Anterior cingulate cortex (tissue), 58 donors: Measurements from ENCODE around the gene RAPGEF6.
"Not testable (repeated sequence)": the region's sequence is repeated elsewhere in the genome, so short reads cannot be mapped to it uniquely, and the experiment has no call there.

Experiments
- DNase-seq, 58 donors: peaks; one replicate each; lab custom pipeline; 2025; lab: John Stamatoyannopoulos, UW

The RAPGEF6 gene

DNA sequence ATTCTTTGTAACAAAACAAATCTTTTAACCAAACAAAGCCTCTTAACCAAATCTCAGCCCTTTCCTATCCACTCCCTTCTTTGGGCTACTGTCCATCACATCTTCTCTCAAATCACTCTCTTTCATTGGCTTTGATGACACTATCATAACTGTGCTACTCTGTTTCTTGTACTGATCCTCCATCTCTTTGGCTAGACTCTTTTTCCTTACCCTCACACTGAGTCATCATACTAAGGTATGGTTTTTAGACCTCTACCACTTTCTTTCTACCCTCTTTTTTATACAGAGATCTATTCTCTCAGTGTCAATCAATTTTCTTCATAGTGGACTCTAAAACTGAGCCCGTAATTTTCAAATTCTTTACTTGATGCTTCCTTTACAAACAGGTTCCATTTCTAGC, 174.9 kb downstream of the RAPGEF6 start:
- no peak for DNase-seq

DNA sequence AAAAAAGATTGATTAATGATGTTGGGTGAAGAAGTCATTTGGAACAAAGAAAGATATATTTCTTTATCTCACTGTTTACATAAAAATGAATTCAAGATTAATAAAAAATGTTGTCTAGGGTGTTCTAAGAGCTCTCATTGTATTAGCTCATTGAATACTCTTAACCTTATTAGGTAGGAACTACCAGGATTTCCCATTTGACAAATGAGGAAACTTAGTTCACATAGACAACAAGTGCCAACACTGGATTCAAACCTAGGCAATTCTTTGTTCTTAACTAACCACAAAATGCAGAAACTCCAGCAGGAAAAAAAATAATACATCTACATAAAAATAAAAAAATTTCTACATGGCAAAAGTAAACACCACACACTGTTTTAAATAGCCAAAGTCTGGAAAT, 175.8 kb downstream of the RAPGEF6 start:
- no peak for DNase-seq

DNA sequence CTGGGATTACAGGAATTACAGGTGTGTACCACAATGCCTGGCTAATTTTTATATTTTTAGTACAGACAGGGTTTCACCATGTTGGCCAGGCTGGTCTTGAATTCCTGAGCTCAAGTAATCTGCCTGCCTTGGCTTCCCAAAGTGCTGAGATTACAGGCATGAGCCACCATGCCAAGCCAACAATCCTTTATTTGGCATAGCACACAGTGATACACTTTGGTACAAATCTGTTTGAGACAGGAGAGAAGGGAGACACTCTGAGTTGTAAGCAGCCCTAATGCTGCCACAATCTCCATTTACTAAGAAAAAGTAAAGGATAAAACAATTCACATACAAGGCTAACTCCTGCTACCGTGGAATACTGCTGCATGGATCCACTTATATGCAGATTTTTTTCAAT, 177.8 kb downstream of the RAPGEF6 start:
- DNase-seq = no peak

DNA sequence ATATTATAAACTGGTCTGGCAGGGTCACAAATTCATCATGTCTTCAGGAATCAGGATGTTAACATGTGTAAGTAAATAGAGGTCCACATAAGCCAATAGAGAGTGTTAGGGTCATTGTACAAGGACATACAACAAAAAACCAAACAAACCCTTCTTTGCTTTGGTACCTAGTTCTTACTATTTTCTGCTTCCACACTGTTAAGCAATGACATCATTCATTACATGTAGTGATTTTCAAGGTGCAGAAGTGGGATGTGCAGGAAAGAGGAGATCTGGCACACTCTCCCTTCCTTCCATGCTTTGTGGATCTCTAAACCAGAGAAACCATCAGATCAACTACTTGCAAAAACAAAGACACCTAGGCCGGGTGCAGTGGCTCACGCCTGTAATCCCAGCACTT, 184.1 kb downstream of the RAPGEF6 start:
- no peak for DNase-seq

DNA sequence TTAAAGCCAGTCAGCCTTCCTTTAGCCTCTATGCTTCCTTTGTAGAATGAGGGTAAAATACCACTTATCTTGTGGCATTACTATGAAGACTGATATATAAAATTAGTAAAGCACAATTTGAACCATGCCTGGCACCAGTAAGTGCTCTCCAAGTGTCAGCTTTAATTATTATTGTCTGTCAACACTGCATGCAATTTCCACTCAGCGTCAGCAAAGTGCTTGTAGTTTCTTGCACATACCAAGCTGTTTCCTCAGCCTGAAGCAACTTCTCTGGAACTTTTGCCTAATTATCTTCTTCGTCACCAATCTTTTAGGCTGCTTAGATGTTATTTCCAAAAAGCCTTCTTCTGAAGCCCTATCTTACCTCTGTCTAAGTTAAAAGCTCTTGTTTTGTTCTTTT, 193.8 kb downstream of the RAPGEF6 start:
- DNase-seq = no peak

DNA sequence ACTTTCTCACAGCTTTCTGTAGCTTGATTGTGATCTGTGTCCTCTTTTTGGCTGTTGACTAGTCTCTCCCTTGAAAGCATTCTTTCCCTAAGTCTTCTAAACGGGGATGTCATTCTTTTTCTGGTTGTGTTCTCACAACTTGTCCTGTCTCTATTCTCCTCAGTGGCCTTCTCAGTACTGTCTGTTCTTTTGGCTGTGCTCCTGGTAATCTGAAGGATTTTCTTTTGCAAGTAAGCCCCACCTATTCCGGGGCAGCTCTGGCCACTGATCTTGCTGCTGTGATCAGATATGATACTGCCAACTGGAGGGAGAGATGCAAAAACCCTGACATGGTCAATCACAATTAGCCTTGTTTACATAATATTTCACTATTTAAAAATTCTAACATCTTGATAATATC, 198.9 kb downstream of the RAPGEF6 start:
- DNase-seq = peak in 4 of 58 donors; percentile 8 to 55 (median 22)

DNA sequence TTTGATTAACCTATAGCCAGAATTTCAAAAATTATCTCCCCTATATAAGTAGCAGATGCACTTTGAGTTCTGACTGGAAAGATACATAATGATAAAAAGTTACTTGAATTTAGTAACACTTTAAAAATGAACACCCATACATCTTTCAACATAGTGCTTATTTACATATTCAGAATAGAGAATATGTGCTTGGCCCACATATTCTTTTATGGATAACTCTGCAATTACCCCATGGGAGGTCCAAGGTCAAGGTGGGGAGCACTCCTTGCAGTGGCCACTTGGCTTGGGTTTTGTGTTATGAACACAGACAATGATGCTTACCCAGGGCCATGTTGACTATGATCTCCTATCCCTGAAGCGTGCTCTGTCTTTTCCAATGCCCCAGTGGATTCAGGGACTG, 201.9 kb downstream of the RAPGEF6 start:
- DNase-seq = no peak

DNA sequence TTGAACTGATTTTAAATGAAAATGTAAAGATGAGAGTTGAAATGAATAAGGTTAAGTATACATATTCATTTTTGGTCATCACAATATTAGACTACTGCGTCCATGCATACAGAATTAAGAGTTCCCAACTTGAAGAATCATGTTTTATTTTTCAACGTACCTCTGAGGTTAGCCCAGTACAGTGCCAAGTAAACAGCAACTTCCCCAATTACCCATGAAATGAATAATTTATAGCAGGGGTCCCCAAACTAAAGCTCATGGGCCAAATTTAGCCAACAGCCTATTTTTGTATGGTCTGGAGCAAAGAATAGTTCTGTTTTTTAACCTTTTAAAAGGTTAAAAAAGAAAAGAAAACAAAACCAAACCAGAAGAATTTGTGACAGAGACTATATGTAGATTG, 203.2 kb downstream of the RAPGEF6 start:
- no peak for DNase-seq

DNA sequence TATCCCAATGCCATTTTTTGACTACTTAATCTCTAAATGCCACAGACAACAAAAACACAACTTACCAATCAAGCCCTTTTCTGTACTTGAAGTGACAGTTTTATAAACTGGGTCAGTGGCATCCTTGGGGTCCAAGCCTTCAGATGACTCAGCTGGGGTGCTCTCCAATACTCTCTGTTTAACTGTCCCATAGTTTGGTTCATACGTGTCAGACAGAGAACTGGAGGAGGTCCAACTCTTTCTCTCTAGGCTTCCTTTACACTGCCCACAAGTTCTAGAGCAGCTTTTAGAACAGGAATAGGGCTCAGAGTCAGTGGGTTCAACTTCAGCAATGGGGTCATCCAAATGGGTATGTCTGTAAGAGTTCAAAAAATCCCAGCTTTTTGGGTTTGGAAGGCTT, 204.2 kb downstream of the RAPGEF6 start:
- DNase-seq = no peak

DNA sequence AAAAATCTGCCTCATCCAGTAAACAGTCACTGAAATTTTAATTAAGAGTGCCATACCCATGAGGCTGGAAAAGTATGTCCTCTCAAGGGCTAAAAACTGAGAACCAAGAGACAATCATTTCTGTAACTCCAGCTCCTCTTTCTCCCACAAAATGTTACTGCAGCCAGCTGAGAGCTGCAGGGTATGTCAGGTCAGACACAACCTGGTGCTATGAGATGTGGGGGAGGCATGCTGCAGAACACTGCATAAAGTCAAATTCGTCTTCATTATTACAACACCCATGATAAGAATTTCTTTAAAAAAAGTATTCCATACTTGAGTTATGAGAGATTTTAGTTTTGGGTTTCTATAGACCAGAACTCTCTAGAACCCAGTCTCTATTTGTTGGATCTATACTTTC, 209.0 kb downstream of the RAPGEF6 start:
- no peak for DNase-seq

DNA sequence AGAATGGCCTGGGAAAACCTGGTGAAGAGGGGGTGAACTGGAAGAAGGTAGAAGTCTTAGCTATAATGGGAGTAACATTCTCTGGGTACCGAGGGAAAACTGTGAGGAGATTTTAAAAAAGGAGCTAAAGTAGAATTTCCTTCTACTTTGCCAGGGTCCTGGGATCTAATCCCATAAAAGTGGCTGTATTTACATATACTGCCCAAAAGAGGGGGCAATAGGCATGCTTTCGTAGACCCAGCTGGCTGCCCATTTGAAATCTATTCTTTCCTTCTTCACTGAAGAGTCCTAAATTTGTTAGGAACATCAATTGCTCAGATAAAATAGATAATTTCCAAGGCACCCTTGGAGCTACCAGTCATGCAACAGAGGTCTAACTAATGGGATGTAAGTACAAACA, 212.0 kb downstream of the RAPGEF6 start:
- DNase-seq = no peak

DNA sequence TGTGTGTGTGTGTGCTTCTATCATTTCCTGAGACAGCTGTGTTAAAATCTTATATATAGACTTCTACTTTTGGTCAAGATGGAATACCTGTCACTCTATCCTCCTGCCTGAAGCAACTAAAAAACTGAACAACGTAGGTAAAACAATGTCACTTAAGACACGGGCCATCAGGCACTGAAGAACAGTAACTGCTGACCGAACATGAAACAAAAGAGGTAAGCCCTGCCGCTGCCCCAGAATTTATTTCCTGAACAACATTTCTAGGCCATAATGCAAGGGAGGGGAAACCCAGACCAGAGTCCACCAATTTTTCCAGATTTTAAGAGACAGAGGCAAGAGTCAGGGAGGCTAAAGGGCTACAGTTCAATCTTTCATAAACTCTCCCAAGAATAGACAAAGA, 215.2 kb downstream of the RAPGEF6 start:
- no peak for DNase-seq

DNA sequence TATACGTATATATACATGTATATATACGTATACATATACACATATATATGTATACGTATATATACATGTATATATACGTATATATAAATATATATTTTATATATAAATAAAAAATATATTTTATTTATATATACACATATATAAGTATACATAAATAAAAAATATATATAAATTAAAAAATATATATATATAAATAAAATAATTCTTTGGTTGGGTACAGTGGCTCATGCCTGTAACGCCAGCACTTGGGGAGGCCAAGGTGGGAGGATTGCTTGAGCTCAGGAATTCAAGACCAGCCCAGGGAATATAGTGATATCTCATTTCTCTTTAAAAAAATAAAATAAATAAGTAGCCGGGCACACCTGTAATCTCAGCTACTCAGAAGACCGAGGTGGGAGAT, 216.2 kb downstream of the RAPGEF6 start:
- DNase-seq = no peak

DNA sequence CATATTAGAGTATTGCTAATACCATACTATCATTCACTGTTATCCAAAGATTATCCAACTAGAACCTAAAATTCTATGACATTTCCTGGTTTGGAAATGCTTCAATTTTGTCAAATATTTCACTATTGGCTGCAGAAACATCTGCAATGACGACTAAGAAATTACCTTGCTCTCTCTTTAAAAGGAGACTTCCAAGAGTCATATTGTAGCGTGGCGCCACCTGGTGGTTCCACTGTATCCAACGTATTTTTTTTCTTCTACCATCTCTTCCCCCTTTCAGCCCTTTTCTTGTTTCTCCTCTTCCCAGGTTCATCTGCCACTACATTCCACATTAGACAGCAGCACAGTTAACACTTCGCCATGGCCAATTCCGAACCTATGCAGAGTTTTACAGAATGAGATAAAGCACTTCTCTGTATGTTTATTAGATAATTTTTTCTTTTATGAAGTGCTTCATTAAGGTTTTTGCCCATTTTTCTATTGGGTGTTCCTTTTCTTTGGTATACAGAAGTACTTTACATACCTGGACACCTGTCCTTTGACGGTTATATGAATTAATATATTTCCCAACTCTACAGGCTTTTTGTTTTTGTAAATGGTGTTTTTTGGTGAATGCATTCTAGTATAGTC, 217.7 kb downstream of the RAPGEF6 start:
- peak in 54 of 58 donors; percentile 1 to 85 (median 44) for DNase-seq

DNA sequence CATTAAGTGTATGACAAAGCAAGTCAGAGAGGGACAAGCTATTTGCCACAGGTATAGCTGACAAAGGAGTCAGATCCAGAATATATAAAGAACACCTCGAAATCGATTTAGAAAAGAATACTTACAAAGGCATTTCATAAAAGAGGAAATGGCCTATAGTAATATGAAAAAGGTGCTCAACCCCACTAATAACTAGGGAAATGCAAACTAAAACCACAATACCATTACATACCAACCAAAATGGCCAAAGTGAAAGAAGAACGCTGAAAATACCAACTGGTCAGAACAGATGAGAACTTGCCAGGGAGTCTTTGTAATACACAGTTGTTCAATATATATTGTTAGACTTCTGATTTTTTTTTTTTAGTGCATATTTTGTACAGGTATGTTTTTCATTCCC, 218.3 kb downstream of the RAPGEF6 start:
- no peak for DNase-seq

DNA sequence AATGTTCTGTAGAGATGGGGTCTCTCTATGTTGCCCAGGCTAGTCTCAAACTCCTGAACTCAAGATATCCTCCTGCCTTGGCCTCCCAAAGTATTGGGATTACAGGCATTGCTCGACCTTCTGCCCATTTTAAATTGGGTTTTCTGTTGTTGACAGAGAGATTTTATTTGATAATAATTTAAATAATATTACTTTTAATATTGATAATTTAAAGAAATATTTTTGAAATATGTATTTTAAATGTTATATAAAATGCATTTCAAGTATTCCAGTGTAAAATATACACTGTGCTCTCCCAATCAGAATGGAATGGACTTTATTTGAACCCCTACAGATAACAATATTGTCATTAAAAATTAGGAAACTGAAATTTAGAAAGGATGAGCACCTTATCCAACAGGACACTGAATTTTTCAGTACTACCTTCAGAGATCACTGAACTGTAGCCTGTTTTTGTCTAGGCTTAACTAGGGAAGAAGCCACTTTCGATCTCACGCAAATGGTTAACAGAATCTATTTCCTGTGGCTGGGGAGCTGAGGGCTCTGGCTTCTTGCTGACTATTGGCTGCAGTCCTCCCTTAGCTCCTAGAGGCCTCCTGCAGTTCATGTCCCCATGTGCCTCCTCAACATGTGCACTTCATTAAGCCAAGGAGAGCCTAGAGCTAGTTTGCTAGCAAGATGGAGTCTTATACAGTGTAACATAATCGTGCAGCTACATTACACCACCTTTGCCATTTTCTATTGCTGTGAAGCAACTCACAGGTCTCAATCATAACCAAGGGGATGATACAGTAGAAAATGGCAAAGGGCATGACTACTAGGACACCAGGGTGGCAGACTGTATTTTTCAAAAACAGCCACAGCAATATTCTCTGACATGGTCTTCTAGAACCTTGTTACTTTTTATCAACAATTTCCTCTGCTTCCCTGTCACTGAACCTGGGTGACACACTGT, 221.1 kb downstream of the RAPGEF6 start:
- DNase-seq = no peak

DNA sequence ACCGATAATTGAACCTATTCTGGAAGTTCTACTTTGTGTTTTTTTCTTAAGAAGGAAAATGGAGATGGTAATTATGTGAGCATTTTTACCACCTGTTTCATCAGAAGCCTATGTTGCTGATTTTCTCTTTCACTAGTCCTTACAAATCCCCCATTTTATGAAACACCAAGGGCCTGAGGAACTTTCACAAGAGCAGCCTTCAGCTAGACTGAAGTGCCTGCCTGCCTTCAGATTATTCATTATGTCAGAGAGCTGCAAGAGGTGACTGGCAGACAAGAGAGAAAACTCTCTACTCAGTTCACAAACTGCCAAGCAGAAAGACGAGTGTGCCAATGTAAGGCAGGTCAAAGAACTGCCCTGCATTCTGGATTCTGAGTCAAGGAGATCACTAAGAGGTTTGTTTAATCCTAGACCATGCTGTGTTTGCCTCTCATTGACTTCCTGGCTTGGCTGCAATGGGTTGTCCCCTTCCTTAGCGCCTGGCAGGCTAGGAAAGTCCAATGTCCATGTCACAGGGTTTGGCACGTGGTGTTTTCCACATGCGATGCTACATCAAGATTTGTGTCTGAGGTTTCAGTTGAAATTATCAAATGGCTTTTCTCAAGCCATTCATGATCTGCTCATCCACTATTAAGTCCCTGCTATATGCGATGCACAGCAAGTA, 227.9 kb downstream of the RAPGEF6 start:
- peak in 3 of 58 donors; percentile 9 to 38 (median 10) for DNase-seq

DNA sequence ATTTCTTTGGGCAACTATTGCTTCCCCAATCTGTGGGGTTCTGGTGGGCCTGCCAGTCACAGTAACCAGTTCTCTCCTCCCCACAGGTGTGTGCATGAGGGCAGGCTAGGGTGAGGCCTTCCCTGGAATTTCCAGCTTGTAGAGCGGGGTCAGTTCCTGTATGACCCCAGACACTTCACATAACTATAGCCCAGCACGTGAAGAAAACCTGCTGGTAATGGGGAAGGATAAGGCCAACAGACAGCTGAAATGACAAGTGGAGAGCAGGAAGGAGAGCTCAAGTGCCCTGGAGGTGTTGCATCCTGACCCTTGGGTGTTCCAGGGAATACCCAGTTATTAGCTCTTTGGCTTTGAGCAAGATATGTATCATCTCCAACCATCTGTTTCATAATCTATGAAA, 229.0 kb downstream of the RAPGEF6 start:
- DNase-seq = no peak

DNA sequence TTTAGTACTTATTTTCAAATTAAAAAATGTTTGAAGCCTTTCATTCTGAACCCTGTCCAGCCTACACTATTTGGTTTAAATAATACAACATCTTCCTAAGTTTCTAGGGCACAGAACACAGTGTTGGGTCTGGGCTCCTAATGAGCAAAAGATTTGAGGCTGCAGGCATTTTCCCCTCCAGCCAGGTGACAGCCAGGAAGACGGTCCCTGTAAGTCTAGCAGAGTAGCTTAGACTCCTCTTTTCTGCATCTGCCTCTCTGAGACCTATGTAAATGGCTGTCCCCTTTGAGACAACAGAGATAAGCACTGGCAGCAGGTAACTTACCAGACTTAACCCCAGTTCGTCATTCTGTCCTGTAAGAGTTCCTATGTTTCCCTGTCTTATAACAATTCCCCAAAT, 229.4 kb downstream of the RAPGEF6 start:
- DNase-seq = no peak

DNA sequence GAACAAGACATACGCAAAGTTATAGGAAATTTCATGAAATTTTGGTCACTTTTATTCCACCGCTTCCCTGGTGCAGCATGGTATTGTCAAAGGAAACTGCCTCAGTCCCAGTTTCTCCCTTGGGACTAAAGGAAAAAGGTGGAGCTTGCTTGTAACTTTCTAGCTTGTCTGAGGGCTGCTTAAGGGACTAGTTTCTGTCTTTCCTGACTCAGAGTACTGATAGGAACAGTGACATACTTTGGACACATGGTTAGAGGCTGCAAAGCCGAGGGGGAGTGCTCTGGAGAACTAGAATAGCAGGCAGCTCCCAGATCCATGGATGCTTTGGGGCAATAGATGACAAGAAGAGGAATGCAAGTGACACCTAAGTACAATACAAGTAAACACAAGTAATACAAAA, 234.4 kb downstream of the RAPGEF6 start:
- DNase-seq = no peak

DNA sequence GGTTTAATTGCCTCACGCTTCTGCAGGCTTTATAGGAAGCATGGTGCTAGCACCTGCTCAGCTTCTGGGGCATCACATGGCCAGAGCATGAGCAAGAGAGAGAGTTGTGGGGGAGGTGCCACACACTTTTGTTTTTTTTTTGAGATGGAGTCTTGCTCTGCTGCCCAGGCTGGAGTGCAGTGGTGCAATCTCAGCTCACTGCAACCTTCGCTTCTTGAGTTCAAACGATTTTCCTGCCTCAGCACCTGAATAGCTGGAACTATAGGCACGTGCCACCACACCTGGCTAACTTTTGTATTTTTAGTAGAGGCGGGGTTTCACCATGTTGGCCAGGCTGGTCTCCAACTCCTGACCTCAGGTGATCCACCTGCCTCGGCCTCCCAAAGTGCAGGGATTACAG, 236.0 kb downstream of the RAPGEF6 start:
- not testable (repeated sequence) for DNase-seq
